Activated T-cell treated with anti-CD3 and anti-CD28 coated beads for 4 hours (primary cell): ENCODE data around the gene FAM72D.
"Not testable (repeated sequence)": the region's sequence is repeated elsewhere in the genome, so short reads cannot be mapped to it uniquely, and the experiment has no call there.

ENCODE experiments used
- DNase-seq: peaks from one replicate; pipeline ENCODE4 v3.0.0-alpha.2; 2020

FAM72D gene

DNA sequence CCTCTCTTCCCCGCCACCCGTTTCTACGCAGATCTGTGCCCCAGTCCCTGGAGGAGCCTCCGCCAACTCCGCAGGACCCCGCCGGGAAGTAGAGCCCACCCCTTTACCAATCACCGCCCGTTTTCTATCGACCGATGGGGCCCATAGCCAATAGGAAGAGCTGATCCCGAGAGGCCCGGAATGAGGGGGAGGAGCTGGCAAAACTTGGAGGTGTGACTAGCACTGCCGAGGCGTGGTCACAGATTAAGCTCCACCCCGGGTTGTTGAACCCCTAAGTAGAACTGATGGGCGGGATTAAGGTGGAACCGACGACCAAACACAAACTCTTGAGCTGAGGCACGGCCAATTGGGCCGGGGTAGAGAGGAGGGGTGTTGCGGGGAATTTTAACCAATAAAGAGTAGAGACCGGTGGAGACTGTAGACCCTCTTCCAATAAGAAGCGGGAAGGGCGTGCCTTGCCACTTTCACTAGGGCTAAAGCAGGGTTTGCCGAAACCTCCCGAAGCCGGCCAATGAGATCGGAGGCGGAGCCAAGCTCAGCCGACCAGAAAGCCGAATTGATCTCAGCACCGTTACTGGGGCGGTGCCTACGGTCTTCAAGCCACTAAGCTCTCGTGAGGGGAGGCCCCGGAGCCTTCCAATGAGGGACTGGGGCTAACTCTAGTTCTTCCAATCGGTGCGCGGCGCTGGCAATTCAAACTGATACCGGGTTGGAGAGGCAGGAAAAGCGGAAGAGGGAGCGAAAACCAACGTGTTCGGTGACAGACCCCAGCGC is at the start of gene FAM72D, which contains the start of gene SRGAP2B:
TSS of gene FAM72D (plus strand) at position 691 of the 774 bp plus-strand sequence. CDS start 874 bp downstream, outside the sequence.
TSS of gene SRGAP2B (minus strand) at position 45 of the 774 bp plus-strand sequence. CDS start 2,427 bp downstream, outside the sequence.
- not testable (repeated sequence) for DNase-seq

DNA sequence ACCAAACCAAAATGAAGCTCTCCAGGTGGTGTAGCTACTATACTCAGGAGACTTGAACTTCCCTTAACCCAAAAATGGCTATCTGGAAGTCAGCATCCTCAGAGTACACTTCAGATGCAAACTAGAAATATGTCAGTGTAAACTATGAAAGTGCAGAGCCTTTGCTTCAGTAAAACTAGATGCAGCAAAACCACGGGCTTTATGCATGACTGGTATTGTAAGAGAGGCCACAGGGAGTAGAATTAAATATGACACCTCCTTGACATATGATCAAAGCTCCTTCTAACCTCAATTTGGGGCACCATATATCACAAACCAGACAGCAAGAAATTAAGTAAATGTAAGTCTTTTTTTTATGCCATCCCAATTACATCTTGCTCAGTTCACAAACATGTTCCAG is 48.2 kb upstream of the FAM72D start:
- not testable (repeated sequence) for DNase-seq

DNA sequence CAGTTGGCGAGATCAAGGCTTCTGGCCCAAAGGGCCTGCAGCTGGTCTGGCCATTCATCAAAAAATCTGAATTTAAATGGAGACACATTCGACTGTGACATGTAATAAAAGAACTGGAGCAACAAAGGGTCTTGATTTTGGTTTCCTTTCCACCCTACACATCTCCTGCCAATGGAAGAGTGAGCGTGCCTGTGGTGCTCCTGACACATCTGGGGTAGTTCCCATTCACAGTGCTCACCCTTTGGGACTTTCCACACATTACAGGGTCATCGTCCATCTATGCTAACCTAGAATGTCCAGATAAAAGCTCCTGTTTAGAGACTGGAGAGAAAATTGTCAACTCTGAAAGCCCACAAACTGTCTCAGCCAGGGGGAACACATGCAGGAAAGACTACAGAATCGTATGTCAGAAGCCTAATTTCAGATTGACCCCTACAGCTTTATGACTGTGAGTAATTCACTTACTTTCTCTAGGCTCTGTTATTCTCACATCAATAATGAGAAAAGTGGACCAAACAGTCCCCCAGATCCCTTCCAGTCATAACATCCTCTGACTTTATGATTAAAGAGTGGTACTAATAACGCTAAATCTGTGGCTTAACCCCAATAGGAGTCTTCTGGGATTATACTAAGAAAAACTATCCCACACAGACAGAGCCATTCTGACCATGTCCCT is 47.5 kb upstream of the FAM72D start:
- DNase-seq, result not testable (repeated sequence)

DNA sequence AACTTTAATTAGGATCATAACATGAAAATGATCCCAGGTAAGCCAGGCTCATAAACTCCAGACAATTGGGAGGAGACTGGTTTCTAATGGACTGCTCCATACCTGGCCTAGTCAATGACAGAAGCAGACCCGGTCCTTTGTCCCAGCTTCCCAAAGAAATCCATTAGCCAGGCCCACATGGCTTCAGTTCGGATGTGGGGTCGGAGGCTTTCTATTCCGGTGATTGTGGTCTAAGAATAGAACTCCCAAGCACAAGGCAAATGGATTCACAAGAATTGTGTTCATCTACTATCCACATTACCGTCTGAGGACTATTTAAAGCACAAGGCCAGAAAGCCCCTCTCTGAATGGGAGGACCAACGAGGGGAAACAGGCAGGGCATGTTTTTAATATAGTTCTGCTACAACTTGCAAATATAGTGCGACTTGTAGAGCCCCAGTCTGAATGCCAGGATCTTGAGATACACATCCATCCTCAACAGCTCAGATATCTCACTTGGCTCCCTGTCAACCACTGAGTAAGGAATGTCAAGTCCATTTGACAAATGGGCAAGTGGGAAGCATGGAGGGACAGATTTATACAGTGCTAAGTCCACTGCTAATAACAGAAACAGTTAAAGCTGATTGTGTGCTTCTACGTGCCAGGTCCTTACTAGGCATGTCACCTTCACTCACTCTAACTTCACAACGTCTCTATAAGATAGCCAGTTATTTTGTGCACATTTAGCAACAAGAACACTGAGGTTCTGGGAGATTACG is 43.6 kb upstream of the FAM72D start:
- not testable (repeated sequence) for DNase-seq

DNA sequence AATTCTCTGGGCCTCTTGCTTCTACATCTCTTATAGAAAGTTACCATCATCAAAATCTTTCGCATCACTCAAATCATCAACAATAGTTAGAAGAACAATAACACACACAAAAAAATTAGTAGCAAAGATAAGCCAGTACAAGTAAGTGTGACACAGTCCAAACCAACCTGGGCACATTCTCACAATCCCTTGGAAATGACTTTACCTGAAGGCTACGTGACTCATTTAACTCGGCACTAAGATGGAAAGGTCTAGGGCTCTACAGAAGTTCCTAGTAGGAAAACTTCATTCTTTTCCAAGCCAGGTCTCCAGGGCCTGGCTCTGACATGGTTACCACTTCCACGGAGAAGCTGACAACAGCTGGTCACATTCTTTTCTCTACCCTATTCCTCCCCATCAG is 42.3 kb upstream of the FAM72D start:
- DNase-seq, result not testable (repeated sequence)

DNA sequence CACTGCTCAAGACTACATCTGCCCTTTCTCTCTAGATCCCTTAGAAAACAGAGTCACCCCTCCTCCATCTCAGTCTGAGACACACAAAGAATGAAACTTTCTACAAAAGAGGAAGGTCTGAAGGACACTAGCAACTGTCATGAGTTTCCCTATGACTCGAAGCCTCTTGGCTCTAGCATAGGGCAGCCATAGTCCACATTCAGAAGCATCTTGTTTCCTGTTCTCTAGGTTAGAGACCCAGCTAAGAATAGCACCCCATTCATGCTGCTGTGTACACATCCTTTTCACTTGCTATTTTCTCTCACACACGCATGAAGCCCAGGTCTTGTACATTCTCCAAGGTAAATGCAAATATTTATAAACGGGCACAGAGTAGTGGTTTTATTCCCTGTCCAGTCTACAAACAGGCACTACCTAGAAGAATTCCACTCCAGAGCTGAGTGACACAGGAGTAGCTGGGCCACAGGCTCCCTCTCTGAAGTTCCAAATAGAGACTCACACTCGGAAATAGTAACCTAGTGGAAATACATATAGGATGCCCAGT is 40.5 kb upstream of the FAM72D start:
- not testable (repeated sequence) for DNase-seq

DNA sequence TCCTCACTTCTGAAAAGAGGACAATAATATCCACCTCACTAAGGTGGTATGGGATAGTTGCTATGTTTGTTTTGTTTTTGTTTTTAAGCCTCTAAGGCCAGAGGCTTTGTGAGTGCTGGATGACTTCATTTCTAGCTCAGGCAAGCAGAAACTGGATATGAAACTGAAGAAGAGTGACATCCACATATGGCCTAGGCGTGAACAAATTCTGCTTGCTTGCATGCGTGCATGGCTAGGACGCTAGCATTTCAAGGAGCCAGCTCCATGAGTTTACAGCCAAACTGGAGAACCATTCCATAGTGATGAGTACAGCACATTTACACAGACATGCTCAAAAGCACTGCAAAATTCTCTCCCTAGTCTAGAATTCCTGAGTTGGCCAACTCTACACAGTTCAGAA is 37.6 kb upstream of the FAM72D start:
- not testable (repeated sequence) for DNase-seq

DNA sequence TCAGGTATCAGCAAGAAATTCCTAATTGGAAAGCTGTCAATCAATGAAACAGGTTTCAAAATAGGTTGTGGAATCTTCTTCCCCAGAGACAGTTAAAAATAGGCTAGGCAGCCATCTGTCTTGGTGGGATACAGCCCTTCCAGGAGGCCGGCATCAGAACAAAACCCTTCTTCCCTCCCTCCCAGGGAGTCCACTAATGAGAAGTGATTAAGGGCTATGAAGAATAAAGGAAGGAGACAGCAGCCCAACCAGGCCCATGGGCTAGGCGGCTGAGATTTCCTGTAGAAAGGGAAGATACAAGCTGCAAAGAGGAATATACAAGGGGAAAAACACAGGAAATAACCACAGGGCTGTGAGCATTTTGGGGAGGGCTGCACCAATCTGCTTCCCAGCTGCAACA is 32.5 kb upstream of the FAM72D start:
- DNase-seq, result not testable (repeated sequence)

DNA sequence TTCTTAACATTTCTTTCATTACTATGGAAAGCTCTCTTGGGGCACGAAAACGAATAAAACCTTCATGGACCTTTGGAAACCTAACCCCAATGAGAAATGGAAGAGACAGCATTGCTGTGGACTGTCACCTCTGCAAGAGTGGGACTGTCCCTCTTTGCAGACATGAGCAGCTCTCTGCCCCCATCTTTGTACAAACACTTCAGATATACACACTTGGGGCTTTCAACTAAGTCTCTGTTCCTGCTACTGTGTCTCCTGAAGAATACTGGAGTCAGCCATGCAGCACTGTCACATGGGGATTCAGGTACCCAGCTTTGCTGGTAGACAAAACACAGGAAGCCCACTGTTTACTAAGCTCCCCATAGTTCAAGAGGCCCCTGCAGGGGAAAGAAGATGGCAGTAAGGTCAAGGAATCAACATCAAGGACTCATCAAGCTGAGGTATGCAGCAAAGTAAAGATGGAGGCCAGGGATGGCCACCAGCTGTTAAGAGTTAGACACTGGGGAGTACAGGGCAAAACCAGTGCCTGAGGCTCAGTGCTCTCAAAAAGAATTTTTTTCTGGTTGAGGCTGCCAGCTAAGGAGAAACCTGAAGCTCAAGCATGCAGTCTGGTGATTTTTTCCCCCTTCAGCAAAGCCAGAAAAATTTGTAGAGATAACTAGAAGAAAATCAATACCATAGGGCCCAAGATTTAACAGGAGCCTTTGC is 31.7 kb upstream of the FAM72D start:
- not testable (repeated sequence) for DNase-seq

DNA sequence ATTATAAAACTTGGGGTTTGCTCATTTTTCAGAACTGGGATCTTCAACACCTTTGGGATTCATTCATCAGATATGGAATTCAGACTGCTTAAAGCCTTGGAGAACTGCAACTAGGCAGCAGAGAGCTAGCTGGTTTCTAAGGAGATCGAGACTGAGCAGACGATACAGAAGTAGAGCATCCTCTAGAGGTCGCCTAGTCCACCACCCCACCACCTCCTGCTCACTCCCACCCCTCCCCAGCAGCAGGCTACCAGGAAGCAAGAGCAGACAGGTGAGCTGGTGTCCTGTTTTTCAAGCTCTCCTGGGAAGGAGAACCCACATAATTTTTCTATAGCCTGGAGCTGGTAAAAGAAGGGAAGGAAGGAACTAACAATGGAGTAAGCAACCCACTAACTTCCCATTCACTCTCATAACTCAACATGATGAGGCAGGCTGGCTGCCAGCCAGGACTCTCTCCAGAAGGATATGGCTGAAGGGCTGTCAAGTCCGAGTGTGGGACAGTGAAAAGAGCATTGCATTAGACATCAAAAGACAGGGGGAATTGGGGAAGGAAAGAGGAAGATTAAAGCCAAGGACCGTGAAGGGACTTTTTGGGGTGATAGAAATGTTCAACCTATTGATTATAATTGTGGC is 30.5 kb upstream of the FAM72D start:
- DNase-seq, result not testable (repeated sequence)

DNA sequence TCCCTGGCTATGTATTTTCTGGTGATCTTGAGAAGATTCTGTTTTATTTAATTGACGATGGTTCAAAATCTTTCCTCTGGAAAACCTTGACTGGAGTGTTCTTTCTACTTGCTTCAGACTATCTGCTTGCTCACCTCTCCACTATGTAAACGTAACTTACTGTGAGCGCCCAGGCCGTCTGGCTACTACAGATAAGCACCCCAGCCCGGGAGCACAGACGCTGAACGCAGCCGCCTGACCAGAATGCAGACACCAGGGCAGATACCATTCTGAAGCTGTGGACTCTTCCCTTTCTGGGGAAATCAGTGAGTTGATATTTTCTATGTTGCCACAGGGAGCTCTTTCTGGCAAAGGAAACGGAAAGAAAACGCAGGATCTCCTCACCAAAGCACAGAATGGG is 29.3 kb upstream of the FAM72D start:
- DNase-seq, result not testable (repeated sequence)

DNA sequence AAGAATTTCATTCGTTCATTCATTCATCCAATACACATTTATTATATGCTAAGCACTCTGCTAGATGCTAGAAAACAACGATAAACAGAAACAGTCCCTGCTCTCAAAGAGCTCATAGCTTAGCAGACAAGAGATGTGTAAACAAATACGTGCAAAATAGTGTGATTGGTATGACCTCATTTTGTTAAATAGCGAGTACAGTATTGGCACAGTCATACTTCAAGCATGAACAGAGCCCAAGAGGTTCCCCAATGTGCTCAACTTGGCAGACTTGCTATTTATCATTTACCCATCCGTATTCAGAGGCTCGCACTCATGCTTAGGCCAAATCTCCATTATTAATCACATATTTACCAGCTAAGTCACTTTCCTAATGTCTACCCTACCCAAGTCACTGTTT is 24.2 kb upstream of the FAM72D start:
- DNase-seq, result not testable (repeated sequence)

DNA sequence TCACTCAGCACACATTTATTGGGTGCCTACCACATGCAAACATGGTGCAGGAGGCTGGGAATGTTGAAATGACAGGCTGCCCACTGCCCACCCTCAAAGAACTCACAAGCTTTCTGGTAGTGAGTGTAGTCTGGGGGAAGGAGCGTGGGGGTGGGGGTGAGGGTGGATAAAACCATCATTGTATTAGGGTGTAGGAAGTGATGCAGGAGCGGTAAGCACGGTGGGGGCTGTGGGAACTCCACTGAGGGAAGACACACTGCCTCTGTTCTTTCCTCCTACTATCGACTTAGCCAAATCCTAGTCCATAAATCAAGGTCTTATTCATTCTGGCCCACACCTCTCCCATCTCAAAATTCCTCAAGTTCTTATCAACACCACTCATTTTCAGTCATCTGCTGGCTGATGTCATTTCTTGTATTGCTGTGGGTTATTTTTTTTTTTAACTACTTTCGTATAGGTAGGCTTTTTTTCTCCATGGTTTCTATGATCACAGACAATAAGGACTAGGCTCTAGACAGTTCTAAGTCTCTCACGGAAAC is 21.7 kb upstream of the FAM72D start:
- not testable (repeated sequence) for DNase-seq

DNA sequence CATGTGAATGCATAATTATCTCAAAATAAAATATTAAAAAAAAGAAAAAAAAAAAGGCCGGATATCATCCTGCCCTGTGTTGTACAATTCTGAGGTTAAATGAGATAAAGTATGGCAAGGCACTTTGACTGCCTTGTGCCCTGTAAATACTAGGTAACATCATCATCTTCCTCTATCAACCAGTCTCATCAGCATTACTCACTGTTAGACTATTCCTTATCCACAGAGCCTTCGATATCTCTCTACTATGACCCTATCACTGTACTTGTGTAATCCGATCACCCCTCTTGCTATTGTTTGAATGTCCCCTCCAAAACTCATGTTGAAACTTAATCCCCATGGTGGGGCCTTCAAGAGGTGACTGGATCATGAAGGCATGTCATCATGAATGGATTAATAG is 18.9 kb upstream of the FAM72D start:
- DNase-seq, result not testable (repeated sequence)

DNA sequence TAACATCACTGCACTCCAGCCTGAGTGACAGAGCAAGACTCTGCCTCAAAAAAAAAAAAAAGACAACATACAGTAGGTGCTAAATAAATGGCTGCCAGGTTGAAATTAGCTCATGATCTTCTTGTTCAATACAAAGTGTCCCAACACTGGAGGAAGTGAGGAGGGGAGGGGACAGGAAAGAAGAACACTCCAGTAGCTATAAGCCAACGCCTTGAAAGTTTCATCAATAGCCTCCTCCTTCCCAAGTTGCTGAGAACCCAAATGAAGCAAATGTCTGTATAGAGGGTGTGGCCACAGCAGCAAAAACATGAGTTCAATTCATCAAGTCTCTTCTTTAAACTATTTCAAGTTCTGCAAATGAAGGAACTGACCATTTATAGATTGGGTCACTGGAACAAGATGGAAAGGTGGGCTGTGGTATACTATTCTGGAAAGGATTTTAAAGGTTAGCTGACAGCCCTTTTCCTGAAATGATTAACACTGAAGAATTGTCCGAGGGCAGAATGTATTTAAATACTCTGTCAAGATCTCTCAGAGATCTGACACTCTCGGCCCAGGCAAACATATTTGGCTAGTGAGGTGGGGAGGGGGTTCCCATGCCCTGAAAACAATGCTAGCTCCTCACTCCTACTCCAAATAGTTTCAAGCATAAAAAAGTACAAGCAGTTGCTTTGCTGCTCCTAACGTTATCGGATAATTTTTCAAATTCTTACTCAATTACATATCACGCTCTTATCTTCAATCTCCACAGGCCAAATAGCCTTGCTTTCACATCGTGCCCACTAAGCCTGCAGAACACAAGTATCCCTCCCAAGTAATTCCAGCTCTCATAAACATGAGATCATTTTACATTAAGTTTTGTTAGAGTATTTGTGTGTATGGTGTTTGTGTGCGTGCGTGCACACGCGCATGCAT is 17.6 kb upstream of the FAM72D start:
- not testable (repeated sequence) for DNase-seq

DNA sequence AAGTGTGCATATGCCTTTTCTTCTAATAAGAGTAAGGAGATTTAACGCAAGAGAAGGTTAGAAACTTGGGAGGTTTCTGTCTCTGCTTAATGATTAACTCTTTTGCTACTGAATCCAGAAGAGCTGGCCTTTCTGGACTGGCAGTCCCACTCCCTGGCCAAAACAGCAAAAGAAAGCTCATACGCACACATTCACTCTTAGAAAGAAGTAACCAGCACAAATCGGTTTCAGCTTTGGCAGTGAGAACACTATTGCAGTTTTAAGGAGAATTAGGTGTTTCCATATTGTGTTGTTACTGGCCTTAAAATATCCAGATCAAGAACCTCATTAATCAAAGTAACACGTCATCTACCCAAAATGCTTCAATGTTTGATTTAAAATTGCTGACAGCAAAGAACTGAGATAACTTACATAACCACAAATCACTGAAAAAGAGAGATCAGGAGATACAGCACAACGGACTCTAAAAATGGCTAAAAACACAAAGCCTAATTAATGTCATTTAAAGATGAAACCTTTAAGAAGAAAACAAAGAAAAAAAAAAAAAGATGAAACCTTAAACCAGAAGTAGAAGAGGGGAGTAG is 16.9 kb upstream of the FAM72D start:
- DNase-seq, result not testable (repeated sequence)

DNA sequence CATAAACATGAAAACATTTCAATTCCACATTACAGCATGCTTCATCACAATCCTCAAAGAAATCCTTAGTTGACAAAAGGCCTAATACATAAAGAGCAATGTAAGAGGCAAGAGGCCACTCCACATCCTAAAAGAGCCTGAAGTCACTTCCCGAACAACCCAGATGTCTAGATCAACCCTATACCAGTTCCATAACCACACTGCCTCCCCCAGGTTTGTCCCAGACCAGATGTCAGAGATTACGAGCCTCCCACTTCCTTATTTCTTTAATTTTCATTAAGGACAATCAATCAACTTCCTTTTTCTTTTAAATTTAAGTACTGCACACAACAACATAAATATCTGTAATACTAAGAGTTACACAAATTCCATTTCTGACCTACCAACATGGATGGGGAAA is 16.0 kb upstream of the FAM72D start:
- not testable (repeated sequence) for DNase-seq

DNA sequence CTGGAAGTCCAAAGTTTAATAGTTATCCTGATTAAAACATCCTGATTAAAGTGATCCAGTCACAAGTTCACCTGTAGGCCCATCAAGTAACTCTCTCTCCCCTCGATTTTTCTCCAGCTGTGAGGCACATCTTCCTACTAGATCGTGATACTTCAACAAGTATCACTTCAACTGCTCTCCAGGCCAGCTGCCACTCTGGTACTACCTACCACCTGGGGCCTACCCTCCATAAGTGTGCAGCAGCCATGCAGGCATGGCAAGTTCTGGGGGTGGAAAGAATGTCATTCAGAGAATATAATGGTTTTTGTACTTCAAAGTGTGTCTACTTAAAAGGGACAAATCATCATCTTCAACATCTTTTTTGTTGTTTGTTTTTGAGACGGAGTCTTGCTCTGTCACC is 15.6 kb upstream of the FAM72D start:
- not testable (repeated sequence) for DNase-seq

DNA sequence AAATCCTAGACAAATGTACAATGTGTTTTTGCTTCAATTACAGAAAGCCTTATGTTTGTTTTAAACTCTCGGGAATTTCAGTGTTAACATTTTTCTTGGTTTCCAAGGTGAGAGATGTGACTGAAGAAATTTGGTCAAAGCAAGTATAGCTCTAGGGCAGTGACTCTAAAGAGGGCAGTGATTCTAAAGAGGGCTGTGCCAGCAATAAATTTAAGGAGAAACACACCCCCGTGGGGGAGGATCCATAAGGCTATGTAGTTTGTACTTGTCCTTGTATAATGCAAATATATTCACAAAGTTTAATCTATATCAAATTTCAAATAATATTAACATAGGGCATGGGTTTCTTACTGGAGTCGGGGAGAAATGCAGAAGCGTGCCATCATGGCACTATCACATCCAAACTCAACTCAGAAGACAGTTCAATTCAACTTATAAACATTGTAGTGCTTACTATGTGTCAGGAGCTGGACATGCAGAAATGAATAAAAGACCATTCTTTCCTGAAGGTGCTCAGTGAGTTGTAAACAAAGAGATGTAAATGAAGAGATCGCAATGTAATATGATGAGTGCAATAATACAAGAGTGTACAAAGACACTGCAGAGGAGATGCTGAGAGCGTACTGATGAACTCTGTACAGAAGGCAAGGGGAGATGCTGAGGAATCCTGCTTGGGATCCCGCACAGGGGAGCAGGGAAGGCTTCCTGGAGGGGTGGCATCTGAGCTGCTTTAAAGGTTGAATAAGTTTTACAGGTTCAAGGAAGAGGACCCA is 13.1 kb upstream of the FAM72D start:
- not testable (repeated sequence) for DNase-seq
